NB4 (cell line): ENCODE data around the gene USP3.

Experiments used
- DNase-seq: peaks from one replicate; pipeline ENCODE4 v3.0.0; 2010; ENCODE audit warnings: low read depth
- H3K4me3 ChIP-seq: one replicate; pipeline ENCODE4 v1.5.1; 2011; ENCODE audit warnings: mild to moderate bottlenecking, low read depth, low read length, moderate library complexity
- CTCF ChIP-seq: IDR thresholded peaks from one replicate; pipeline ENCODE4 v1.5.1; 2012; ENCODE audit warnings: low read depth, low read length
- MAX ChIP-seq: IDR thresholded peaks from 2 replicates; pipeline ENCODE4 v1.6.1; 2011; ENCODE audit warnings: low read depth, low read length
- MYC ChIP-seq: IDR thresholded peaks from 2 replicates; pipeline ENCODE4 v1.6.1; 2011; ENCODE audit warnings: low read depth, low read length
- POLR2A ChIP-seq: IDR thresholded peaks from 2 replicates; pipeline ENCODE4 v1.6.1; 2011; ENCODE audit warnings: mild to moderate bottlenecking; ENCODE audit not compliant: insufficient read length; ENCODE audit errors: extremely low read depth

Gene USP3

GRCh38 chr15:63493436-63493835, 11.0 kb upstream of the USP3 start:
- no peak overlapping the region for H3K4me3 ChIP-seq
- TF ChIP-seq CTCF (no peak), POLR2A (no peak), MAX (no peak)
- DNase-seq: no peak

DNA sequence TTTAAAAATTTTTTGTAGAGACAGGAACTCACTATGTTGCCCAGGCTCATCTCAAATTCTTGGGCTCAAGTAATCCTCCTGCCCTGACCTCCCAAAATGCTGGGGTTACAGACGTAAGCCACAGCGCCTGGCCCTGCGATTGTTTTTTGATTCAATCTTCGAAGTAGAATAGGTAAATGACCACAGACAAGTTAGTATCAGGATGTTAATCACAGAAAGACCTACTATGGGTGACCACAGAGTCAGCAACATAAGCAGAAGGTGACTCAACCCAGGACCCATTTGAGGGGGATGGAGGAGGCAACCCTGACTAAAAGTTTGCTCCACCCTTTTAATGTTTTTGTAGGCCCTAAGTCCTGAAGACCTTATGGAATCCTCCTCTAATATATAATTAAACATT, 10.0 kb upstream of the USP3 start:
- TF ChIP-seq CTCF: no peak
- TF ChIP-seq POLR2A: no peak
- TF ChIP-seq MAX: no peak
- TF ChIP-seq MYC: no peak
- DNase-seq: no peak

DNA sequence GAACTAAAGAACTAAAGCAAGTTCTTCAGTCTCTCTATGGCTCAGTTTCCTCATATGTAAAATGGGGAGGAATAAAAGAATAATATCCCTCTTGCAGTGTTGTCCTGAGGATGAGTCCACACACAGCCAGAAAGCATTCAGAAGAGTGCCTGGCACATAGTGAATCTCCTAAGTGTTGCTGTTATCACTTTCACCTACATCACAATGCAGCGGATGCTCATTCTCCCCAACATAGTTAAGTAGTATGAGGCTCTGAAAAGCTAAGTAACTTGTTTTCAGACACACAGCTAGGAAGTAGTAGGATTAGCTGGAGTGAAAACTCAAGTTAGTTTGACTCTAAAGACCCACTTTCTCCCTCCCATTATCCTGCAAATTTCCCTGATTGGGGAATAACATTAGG, 9.1 kb upstream of the USP3 start:
- TF ChIP-seq MYC (no peak), MAX (no peak), CTCF (no peak), POLR2A (no peak)
- H3K4me3 ChIP-seq: no peak overlapping the region
- no peak for DNase-seq

More for the DNA sequence above, 10.0 kb upstream of the USP3 start:
- no peak overlapping the region for H3K4me3 ChIP-seq

- TF ChIP-seq MYC (no peak), MAX (no peak), POLR2A (no peak), CTCF (no peak)
- no peak overlapping the region for H3K4me3 ChIP-seq
- DNase-seq: no peak
Measured at GRCh38 chr15:63495780-63496488, 8.5 kb upstream of the USP3 start.

DNA sequence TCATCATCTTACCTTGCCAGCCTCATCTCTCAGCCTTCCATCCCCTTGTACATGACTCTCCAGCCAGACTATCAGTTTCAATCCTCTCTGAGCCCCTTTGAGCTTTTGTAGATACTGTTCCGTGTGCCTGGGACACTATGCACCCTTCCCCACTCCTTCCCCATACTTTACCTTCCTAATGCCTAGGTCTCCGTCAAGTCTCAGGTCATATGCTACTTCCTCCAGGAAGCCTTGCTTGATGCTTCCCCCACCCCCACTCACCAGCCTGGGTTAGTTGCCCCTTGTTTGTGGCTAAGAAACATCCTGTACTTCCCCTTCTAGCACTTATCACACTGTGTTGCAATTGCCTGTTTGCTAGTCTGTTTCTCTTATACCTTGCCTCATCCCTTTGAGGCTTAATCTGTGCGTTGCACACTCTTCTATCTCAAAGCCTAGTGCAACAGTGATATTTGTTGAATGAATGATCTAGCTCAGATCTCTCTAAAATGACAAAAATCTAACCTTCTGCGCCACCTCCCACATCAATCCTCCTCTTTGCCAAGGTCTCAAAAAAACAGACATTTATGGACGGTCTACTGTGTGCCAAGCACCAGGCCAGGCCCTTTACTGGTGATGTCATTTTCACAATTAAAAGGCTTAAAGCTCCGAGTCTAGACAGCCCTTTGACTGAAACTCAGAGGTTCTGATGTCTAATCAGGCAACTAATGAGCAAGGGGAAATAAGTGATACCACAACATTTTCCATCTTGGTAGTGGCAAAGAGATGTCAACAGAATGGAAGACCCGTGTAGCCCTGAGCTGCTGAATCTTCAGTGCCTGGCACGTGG, 6.5 kb upstream of the USP3 start:
- TF ChIP-seq CTCF: no peak
- TF ChIP-seq MAX: 0 out of 2 replicates have a peak, but pooled peaks have one; percentile 56
- TF ChIP-seq MYC: no peak; the same call in 1 of the 2 replicates
- no peak for TF ChIP-seq POLR2A
- H3K4me3 ChIP-seq: no peak overlapping the region
- peak; percentile 93 for DNase-seq
